8988T (cell line): ENCODE measurements around the gene PLEKHA8.
"Not testable (repeated sequence)": the region's sequence is repeated elsewhere in the genome, so short reads cannot be mapped to it uniquely, and the experiment has no call there.

Experiments used
- DNase-seq: peaks from one replicate; pipeline ENCODE4 v3.0.0; 2011

The PLEKHA8 gene

DNA sequence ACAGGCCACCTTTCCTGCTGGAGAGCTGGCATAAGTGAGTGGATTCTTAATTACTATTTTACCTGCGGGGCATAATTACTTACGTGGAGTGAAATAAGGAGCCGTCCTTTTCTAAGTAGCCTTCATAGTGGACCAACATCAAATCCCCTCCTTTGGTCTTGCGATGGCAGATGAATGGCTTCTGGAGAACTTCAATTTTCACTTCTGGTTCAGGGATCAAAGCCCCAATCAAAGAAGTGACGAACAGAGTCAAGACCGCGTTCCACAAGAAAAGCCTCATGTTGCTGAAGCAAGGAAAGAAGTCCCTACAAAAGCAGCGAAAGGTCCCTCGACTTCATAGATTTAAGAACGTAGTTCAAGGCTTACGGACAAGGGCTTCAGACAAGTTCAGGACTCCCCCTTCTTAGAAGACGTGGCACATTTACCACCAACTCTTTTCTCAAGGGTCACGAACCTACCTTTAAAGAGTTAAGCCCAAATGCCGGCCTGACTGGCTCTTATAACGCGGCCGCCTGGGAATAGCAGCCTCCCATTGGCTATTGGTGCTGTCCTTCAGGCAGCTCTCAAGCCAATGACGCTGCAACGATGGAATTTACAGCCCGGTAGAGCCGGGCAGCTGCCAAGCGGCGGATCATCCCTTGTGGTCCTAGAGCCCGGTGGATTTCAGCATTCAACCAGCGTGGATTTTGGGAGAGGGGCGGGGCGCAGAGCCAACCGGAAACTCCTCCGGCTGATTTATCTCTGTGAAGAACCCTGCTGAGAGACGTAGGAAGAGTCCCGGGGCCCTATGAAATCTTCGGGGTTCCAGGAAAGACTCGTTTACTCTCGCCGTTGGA is 1.8 kb upstream of the PLEKHA8 start, which contains the start of gene FKBP14:
Gene FKBP14 (minus strand): TSS at position 474 of the 836 bp plus-strand sequence. CDS start 194 bp downstream, at position 280.
- peak; percentile 62 for DNase-seq

DNA sequence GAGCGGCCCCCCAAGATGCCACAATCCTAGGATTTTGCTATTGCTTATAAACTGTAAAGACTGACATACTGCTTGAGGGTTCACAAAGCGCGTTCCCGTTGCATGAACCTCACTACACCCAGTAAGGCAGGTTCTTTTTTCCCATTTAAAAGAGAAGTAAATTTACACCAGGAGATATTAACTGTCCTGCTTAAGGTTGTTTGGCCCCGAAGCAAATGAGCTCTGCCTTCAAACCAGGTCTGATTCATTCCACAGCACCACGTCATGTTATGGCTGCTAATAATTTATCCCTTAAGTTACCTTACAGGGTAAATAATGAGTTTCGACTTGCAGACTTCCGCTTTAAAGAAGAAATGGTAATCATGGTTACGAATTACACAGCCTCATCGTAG is 1.2 kb upstream of the PLEKHA8 start:
- DNase-seq, result no peak

DNA sequence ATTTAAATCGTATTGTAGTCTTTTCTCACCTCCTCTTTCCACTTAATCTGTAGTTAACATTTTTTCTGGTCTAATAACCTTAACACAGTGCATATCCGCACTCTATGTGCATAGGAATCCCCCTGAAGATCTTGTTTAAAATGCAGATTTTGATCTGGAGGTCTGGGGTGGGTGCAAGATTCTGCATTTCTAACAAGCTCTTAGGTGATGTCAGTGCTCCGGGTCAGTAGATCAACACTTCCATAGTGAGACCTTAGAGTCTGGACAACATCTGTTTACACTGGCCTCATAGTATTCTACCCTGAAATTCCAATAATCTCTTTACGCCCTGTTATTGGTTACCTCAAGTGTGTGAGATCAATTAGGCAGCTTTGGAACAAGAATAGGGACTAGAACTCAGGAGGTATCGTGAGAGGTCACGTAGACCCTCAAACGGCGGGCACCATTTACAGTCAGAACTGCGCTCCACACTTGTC is 434 bp upstream of the PLEKHA8 start:
- no peak for DNase-seq

DNA sequence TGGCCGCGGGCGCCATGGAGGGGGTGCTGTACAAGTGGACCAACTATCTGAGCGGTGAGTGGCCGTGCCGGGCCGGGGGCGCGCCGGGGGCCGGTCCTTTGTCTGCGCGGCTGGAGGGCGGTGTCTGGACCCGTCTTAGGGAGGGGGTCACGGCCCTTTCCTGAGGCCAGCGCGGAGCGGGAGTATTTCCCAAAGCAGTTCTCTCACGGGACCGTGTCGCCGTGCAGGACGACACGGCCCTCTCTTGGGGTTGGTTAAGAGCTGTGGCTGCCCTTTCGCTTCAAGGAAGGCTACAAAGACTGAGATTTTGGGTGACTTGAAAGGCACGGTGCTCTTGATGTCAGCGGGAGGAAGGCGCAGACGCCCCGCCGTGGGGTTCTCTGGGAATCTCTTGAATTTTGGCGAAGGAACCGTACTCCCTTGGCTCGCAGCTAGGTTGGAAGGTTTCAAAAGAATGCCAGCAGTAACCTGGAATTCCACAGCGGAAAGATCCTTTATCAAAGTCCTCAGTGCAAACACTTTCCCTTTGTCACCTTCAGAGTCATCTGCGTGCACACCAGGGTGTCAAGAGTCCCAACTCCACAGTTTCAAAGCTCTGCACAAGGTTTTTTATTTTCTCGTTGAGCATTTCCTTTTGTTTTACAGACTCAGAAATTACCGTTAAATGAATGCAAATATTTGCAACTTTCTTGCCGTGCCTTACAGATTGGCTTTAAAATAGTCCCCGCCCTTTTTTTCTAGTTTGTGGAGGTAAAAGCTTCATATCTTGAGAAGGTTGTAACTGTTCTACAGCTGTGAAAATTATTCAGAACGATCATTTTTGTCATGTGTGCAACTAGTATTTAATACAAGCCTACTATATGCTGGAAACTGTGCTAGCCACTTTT is 780 bp downstream of the PLEKHA8 start:
- peak; percentile 27 for DNase-seq

DNA sequence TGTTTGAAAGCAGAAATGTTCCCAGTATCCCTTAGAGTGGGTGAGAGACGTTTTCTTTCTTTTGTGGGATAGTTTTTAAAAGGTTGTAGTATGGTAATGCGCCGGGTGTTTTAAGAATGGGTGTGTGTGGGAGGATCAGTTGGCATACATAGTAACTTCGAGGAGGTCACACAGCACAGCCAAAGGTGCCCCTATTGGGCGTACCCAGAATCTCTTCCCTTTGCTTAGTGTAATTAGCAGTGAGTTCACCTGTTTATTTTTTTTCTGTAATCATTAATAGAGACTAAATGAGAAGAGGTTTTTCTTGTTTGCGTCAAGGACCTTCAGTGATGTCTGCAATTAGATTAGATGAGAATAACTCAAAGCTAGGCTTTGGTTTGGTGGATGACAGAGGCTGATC is 1.5 kb downstream of the PLEKHA8 start:
- no peak for DNase-seq

DNA sequence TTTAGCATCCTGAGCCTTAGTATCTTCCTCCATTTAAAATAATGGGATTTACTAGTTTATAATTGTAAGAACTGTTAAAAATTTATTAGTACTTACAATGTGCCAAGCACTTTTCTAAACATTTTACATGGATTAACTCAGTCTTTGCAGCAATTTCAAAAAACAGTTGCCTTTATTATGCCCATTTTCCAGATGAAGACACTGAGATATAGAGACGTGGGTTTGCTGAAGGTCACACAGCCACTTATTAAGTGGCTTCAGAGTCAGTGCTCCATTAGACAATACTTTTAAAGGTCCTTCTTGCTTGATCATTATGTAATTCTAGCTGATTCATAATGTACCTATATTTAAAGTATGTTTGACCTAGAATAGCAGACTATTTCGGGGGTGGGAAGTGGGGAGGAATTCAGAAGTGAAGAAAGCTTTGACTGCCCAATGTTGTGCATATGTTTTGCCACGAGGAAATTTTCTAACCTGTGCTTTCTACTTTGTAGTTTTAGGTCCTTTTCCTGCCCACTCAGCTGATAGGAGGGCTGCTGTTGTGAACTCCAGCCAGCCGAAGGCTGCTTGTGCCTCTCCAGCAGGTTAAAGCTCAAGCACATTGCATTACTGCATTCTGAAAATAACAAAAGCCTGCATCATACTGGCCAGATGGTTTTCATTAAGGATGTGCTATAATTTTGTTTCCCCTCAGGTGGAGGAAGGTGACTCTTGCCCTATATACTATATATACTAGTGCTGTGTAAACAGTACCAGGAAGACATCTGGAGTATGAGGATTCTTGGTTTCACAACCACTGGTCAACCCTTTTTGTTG is 4.3 kb downstream of the PLEKHA8 start:
- DNase-seq, result no peak

DNA sequence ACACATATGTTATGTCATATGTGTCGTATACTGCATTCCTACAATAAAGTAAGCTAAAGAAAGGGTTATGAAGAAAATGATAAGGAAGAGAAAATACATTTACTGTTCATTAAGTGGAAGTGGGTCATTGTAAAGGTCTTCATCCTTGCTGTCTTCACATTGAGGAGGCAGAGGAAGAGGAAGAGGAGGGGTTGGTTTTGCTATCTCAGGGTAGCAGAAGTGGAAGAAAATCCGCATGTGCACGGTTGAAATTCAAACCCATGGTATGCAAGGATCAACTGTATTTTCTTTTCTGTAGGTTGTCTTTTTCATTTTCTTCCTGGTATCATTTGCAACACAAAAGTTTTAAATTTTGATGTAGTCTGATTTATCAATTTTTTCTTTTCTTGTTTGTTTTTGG is 6.3 kb downstream of the PLEKHA8 start:
- DNase-seq, result no peak

DNA sequence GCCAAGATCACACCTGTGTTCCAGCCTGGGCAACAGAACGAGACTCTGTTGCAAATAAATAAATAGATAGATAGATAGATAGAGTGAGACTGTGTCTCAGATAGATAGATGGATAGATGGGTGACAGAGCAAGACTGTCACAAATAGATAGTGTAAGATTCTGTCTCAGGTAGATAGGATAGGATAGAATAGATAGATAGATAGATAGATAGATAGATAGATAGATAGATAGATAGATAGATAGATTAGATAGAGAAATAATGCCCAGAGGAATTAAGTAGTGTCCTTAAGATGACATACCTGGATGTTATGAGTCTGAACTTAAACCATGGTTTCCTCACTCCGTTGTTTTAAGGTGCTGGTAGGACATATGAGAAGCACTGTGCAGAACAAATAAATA is 8.0 kb downstream of the PLEKHA8 start:
- DNase-seq, result no peak

DNA sequence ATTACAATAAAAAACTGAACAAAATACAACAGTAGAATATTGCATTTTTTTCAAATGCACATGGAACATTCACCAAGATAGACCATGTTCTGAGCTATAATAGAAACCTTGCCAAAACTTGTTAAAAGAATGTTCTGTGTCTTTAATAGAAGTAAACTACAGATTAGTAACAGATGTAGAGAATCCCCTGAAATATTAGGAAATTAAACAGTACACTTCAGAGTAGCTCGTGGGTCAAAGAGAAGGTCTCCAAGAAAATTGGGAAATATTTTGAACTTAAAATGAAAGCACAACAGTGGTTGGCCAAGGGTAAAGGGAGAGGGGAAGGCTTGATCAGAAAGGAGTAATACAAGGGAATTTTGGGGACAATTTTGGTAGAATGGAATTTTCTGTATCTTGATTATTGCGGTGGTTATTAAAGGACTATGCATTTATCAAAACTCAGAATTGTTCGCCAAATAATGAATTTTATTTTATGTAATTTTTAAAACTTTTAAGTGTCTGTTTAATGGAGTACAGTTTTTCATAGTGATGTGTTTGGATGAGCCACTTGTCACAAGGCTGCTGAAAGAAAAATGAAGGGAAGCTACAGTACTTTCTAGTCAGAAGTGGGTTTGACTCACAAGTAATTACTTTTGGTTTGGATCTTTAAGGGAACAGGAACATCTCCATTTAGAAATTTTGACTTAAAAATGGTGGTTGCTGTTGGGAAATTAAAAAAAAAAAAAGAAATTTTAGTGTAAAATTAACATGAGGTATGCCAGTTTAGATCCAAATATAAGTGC is 10.2 kb downstream of the PLEKHA8 start:
- DNase-seq, result no peak

DNA sequence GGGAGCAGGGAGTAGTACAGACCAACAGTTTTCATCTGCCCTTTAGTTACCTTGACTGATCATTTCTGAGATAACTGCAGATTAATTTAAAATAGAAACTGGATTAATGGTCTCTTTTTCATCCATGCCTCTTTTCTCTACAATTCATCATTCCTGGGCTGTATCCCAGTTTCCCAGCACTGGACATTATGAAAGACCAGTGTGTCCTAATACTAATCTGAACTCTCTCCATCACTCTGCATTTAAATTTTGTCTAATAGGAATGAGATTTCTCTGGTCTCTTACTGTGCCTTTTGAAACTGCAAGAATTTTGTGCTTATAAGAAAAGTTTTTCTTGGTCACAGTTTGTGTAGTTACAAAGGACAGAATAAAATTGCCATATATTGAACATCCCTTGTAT is 12.7 kb downstream of the PLEKHA8 start:
- DNase-seq, result no peak

DNA sequence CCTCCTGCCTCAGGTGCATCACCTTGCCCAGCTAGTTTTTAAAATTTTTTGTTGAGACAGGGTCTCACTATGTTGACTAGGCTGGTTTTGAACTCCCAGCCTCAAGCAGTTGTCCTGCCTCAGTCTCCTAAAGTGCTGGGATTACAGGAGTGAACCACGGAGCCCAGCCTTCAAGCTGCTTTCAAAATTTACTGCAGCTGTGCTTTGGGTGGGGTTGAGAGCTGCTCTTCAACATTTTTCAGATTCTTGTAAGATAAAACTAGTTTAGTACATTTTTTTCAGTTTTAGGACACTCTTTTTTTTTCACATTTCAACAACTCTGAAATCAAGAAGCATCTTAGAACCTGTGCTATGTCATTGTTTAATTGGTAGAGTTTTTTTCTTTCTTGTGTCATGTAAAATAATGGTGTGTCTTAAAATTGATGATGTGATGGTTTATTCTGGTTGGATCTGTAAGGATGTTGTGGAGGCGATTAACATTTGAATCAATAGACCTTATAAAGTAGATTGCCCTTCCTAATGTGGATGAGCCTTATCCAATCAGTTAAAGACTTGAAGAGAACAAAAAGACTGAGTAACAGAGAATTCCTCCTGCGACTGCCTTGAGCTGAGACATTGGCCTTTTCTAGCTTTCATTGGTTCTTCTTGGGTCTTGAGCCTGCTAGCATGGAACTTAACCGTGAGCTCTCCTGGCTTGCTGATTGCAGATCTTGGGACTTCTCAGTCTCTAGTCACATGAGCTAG is 13.5 kb downstream of the PLEKHA8 start:
- no peak for DNase-seq

DNA sequence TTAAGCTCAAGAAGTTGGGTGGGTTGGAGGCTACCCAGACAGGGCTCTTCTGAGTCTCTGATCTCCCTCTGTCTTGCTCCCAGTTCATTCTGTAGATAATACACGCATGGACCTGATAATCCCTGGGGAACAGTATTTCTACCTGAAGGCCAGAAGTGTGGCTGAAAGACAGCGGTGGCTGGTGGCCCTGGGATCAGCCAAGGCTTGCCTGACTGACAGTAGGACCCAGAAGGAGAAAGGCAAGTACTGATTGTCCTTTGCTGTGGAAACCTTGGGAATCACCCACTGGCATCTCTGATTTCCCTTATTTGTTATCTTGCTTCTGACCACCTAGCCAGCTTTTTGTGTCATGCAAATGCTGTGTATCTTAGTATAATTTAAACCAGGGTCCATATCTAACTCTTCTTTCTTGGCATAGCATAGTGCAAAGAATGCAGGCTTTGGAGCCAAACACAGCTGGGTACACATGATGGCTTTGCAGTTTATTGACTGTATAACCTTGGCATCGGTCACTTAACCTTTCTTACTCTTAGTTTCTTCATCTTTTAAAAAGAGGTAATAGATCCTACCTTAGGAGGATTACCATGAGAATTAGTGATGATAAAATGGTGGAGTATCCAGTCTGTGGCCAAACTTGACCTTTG is 18.0 kb downstream of the PLEKHA8 start:
- DNase-seq, result no peak

DNA sequence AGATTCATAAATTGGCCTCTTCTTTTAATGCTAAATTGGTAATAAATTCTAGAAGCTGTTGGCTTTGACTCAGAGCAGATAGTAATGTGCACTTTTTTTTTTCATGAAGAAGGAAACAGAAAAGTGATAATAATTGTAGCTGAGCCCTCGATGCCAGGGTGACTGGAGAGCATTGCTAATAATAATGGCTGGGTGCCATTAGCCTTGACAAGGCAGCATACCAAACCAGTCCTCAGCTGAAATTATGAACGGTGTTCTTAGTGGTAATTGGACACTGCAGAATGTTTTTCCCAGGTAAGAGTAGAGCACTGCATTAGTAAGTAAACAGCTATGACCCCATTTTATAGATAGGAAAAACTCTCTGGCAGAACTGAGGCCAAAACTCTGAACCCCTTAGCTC is 18.9 kb downstream of the PLEKHA8 start:
- no peak for DNase-seq

DNA sequence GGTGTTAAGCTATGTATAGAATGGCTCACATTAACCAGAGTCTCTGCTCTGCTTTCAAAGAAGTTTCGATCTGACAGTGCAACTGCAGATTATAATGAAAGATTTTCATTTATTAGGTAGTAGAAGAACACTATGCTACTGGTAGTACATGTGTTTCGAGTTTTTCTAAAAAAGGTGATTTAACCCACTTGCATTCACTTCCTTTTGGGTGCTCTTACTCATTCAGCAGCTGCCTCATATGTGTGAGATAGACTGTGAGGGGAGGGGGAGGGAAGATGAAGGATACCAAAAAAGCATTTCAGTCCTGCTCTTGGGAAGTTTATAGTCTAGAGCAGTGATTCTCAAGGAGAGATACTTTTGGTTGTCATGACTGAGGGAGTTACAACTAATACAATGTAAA is 20.4 kb downstream of the PLEKHA8 start:
- no peak for DNase-seq

DNA sequence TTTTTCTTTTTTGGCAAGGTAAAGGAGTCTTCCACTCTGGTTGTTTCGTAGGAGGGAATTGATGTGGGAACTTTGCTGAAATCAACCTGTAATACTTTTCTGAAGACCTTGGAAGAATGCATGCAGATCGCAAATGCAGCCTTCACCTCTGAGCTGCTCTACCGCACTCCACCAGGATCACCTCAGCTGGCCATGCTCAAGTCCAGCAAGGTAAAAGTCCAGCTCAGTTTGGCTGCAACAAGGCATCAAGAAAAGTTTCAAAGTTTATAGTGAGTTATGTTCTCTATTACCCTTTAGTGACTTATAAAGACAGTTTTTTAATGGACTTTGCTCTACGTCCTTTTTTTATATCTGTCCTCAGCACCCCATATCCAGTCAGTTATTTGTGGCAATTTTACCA is 21.0 kb downstream of the PLEKHA8 start:
- no peak for DNase-seq

DNA sequence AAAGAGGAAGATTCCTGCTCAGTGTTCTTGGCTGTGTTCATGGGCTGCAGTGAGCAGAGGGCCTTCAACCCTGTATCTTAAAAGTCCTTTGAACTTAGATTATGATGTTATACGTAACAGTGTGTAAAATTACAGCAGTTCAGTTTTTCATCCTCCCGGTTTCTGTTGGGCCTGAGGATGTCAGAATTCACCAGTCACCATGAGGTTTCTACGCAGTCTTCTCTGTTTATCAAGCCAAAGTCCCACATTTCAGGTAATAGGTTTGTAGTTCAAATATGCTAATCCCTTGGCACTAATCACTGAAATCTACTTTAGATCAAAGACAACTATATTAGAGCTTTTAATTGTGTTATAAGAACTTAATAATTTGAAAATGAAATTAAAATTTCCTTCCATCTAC is 24.9 kb downstream of the PLEKHA8 start:
- DNase-seq, result no peak

DNA sequence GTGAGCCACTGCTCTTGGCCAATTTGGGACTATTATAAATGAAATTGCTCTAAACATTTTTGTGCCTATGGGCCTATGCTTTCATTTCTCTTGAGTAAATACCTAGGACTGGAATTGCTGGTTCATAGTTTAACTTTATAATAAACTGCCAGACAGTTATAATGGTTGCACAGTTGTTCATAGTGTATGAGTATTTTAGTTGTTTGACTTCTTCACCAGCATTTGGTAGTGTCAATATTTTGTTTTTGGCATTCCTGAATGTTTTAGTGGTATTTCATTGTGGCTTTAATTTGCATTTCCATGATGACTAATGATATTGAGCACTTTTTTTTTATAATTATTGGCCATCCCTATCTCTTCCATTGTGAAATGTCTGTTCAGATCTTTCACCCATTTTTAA is 29.5 kb downstream of the PLEKHA8 start:
- DNase-seq, result no peak

DNA sequence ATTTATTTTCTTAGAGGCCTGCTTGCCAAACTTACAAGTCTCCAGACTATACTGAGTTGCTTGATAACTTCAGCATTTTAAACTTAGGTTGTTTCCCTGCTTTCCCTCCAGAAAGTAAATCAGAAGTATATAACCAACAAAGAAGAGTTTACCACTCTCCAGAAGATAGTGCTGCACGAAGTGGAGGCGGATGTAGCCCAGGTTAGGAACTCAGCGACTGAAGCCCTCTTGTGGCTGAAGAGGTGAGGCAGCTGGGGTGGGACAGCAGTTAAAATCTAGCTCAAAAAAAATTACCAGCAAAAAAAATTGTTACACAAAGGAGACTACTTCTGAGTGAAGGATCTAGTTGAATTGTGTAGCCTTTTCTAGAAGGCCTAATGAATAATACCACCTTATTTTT is 33.6 kb downstream of the PLEKHA8 start:
- not testable (repeated sequence) for DNase-seq

DNA sequence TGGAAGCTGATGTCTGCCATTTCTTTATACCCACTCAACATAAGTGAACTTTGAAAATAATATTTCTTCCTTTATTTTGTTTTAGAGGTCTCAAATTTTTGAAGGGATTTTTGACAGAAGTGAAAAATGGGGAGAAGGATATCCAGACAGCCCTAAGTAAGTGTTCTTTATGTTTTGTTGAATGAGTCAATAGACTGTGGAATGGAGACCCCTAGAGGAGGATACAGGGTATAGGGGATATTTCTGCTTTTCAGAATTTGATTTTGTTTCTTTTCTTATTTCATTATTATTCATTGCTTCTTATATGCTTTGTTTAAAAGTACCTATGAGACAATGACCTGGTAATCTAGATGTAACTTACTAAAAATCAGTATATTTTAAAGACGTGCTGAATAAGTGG is 34.4 kb downstream of the PLEKHA8 start:
- DNase-seq, result no peak

DNA sequence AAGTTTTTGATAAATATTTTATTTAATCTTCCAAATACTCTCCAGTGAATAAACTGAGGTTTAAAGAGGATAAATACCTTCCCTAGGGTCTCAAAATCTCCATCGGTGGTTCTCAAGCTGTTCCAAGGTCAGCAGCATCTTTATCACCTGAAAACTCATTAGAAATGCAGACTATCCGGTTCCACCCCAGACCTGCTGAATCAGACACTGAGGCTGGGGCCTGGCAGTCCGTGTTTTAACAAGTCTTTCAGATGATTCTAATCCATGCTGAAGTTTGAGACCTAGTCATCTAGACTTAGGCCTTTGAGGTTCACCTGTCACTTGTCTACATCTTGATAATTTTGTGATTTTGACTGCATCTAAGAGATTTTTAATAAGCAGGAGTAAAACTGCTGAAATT is 37.5 kb downstream of the PLEKHA8 start:
- no peak for DNase-seq

DNA sequence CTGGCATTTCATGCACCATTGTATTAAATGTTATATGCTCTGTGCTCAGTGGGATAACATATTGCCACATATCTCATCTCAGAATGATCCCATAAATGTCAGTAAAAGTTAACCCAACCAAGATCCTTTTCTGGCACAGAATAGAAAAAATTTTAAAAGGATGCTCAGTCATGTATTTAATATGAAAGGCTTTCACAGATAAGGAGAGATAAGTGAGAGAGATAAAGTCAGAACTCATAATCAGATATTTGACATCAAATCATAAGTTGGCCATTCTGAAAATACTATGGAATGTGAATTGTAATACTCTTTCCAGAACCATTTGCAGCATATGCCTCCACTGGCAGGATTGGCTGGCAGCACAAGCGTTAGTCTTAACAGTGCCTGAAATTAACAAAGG is 38.5 kb downstream of the PLEKHA8 start:
- no peak for DNase-seq
